ENCODE measurements around the gene PAH.

Gene PAH

GRCh38 chr12:102913453-102914226 is 3.4 kb downstream of the PAH start:
- DNase-seq (ENCODE audit: low read depth) = no peak
- no peak overlapping the region for H3K4me3 ChIP-seq (ENCODE audit: low read length)
- TF ChIP-seq CTCF (conservative IDR thresholded peaks at IDR 0.05; ENCODE audit: low read depth, low read length) = no peak

GRCh38 chr12:102912258-102912657 is 4.8 kb downstream of the PAH start:
- no peak for DNase-seq (ENCODE audit: low read depth)
- H3K4me3 ChIP-seq (ENCODE audit: low read length) = no peak overlapping the region
- no peak for TF ChIP-seq CTCF (conservative IDR thresholded peaks at IDR 0.05; ENCODE audit: low read depth, low read length)

- no peak for DNase-seq (ENCODE audit: low read depth)
- H3K4me3 ChIP-seq (ENCODE audit: low read length) = no peak overlapping the region
- no peak for TF ChIP-seq CTCF (conservative IDR thresholded peaks at IDR 0.05; ENCODE audit: low read depth, low read length)
These were observed 5.7 kb downstream of the PAH start for GRCh38 chr12:102911320-102911719.

GRCh38 chr12:102910792-102911191 is 6.3 kb downstream of the PAH start:
- DNase-seq (ENCODE audit: low read depth) = no peak
- H3K4me3 ChIP-seq (ENCODE audit: low read length) = no peak overlapping the region
- TF ChIP-seq CTCF (conservative IDR thresholded peaks at IDR 0.05; ENCODE audit: low read depth, low read length) = no peak

- no peak for TF ChIP-seq CTCF (conservative IDR thresholded peaks at IDR 0.05; ENCODE audit: low read depth, low read length)
- no peak for DNase-seq (ENCODE audit: low read depth)
These were observed 6.9 kb downstream of the PAH start for GRCh38 chr12:102910137-102910536.

GRCh38 chr12:102907918-102908317 is 9.1 kb downstream of the PAH start:
- no peak overlapping the region for H3K4me3 ChIP-seq (ENCODE audit: low read length)
- no peak for TF ChIP-seq CTCF (conservative IDR thresholded peaks at IDR 0.05; ENCODE audit: low read depth, low read length)
- DNase-seq (ENCODE audit: low read depth) = no peak

More at GRCh38 chr12:102910137-102910536, 6.9 kb downstream of the PAH start:
- no peak overlapping the region for H3K4me3 ChIP-seq (ENCODE audit: low read length)

GRCh38 chr12:102905229-102905628 is 11.8 kb downstream of the PAH start:
- TF ChIP-seq CTCF (conservative IDR thresholded peaks at IDR 0.05; ENCODE audit: low read depth, low read length) = no peak
- H3K4me3 ChIP-seq (ENCODE audit: low read length) = no peak overlapping the region
- DNase-seq (ENCODE audit: low read depth) = no peak

Measured in retinal pigment epithelial cell (primary cell).